K562 (cell line): ENCODE results near the gene SNRNP70. TPM values are rescaled to one million over a fixed set of nuclear protein-coding genes. Genes with fewer than 3 reads are reported as not detected.

Source experiments
- E2F6 ChIP-seq, 2 experiments: IDR thresholded peaks; 2 replicates each; pipeline ENCODE4 v1.6.1; 2011; ENCODE audit warnings: borderline replicate concordance in 1 of 2, control low read depth in 1 of 2, low read depth in 1 of 2, low read length in 1 of 2, mild to moderate bottlenecking in 1 of 2, mixed read lengths in 1 of 2, moderate library complexity in 1 of 2; ENCODE audit not compliant: insufficient read depth in 1 of 2, insufficient read length in 1 of 2, poor library complexity in 1 of 2, severe bottlenecking in 1 of 2; ENCODE audit errors: extremely low read depth in 1 of 2
- ESRRA ChIP-seq: fragments of 450-650 bp; IDR thresholded peaks from 2 replicates; pipeline ENCODE4 v1.6.1; 2014; ENCODE audit warnings: low read depth, mild to moderate bottlenecking, moderate library complexity, borderline replicate concordance
- ETV6 ChIP-seq, 3 experiments: fragments of 150-350 bp in 1 of 3; sonication (generic) in 1 of 3; formaldehyde crosslinking in 1 of 3; IDR thresholded peaks; 2 replicates each; pipeline versions ENCODE4 v1.6.1 to v1.8.0; 2014 to 2022; ENCODE audit warnings: borderline replicate concordance in 2 of 3, low read depth in 2 of 3, antibody characterized with exemption in 1 of 3, low read length in 1 of 3, mild to moderate bottlenecking in 1 of 3, missing genetic modification reagents in 1 of 3
- KAT2B ChIP-seq: IDR thresholded peaks from one replicate; pipeline ENCODE4 v1.6.1; 2012; ENCODE audit warnings: low read depth, mild to moderate bottlenecking, control low read depth, inconsistent platforms, low read length, moderate library complexity
- KDM5B ChIP-seq: fragments of 200-600 bp; sonication (generic); IDR thresholded peaks from 2 replicates; pipeline ENCODE4 v1.6.1; 2012; ENCODE audit warnings: low read depth, mild to moderate bottlenecking, moderate library complexity, low read length, control low read depth, inconsistent platforms; ENCODE audit not compliant: insufficient replicate concordance
- MAFG ChIP-seq: fragments of 450-650 bp; conservative IDR thresholded peaks from 2 replicates; pipeline ENCODE4 v1.6.1; 2016; ENCODE audit warnings: missing genetic modification characterization, missing compliant biosample characterization
- SOX6 ChIP-seq: fragments of 450-650 bp; IDR thresholded peaks from 2 replicates; pipeline ENCODE4 v1.6.1; 2014; ENCODE audit warnings: mild to moderate bottlenecking
- XRCC3 ChIP-seq: fragments of 450-650 bp; IDR thresholded peaks from 2 replicates; pipeline ENCODE4 v1.6.1; 2017; ENCODE audit warnings: mild to moderate bottlenecking, moderate library complexity
- YY1 ChIP-seq, 3 experiments: IDR thresholded peaks; 2 replicates each; pipeline ENCODE4 v1.6.1; 2011; ENCODE audit warnings: low read length in 2 of 3, mild to moderate bottlenecking in 2 of 3, moderate library complexity in 2 of 3, borderline replicate concordance in 1 of 3, control low read depth in 1 of 3, low read depth in 1 of 3; ENCODE audit not compliant: insufficient read depth in 3 of 3, insufficient replicate concordance in 2 of 3, control insufficient read depth in 1 of 3, insufficient read length in 1 of 3; ENCODE audit errors: extremely low read depth in 1 of 3
- ZBTB11 ChIP-seq, 3 experiments: fragments of 200-800 bp in 1 of 3; fragments of 250-450 bp in 1 of 3; fragments of 450-650 bp in 1 of 3; sonication (Bioruptor Pico) in 1 of 3; sonication (Bioruptor generic) in 1 of 3; formaldehyde crosslinking in 1 of 3; IDR thresholded peaks; 2 replicates each; pipeline versions ENCODE4 v1.6.1 to v1.8.0; 2016 to 2022; ENCODE audit warnings: mild to moderate bottlenecking in 2 of 3, missing genetic modification characterization in 2 of 3, missing compliant biosample characterization in 1 of 3, moderate library complexity in 1 of 3
- ZNF212 ChIP-seq: fragments of 450-650 bp; formaldehyde crosslinking; IDR thresholded peaks from 2 replicates; pipeline ENCODE4 v1.4.0; 2020; ENCODE audit warnings: mild to moderate bottlenecking
- ZNF449 ChIP-seq: fragments of 250-450 bp; sonication (Bioruptor Pico); IDR thresholded peaks from 2 replicates; pipeline ENCODE4 v1.8.0; 2022; ENCODE audit warnings: moderate library complexity, mild to moderate bottlenecking, inconsistent platforms
- polyA plus RNA-seq, 8 experiments: library from polyadenylated mRNA; depleted of rRNA in 4 of 8; stranded (reverse) in 5 of 8; unstranded in 3 of 8; fragments of >200 nt; fragmentation: Nextera tagmentation in 2 of 8; fragmentation: Illumina TruSeq in 1 of 8; extraction: Ambion mirVana in 2 of 8; extraction: Trizol in 1 of 8; gene quantifications; 2 replicates each; pipeline versions ENCODE4 v1.2.1 to v1.2.3, GENCODE V29; 2011 to 2014; ENCODE audit warnings: inconsistent platforms in 1 of 8, missing spikeins in 1 of 8
- total RNA-seq, 7 experiments: library from RNA; depleted of rRNA in 6 of 7; stranded (reverse); fragments of >200 nt in 6 of 7; fragmentation: Illumina TruSeq in 2 of 7; extraction: Trizol in 2 of 7; gene quantifications; 2 replicates each; pipeline versions ENCODE4 v1.2.1 to v1.2.3, GENCODE V29; 2011 to 2021; ENCODE audit warnings: low replicate concordance in 1 of 7

The SNRNP70 gene
- total and polyA plus RNA-seq, 9 of the 15 experiments (the other 6 are each of a cell fraction or from before 2014, with no cell fraction given): 2.8 to 496 (median 136) TPM

- no peak for TF ChIP-seq KAT2B
- TF ChIP-seq ZNF449 (CRISPR knock-in tag): no peak
- TF ChIP-seq E2F6 (IDR thresholded peaks at IDR 0.05; ENCODE audit: borderline replicate concordance in 1 of 2, extremely low read depth in 1 of 2, insufficient read depth in 1 of 2, insufficient read length in 1 of 2, low read depth in 1 of 2, low read length in 1 of 2, poor library complexity in 1 of 2, severe bottlenecking in 1 of 2): peak in 1 of 2 experiments; percentile 41
- peak in 1 of 3 experiments; percentile 53; a peak in 1 of 6 replicates for TF ChIP-seq ZBTB11 (CRISPR knock-in tag; IDR thresholded peaks at IDR 0.05)
- TF ChIP-seq XRCC3: no peak
- TF ChIP-seq ESRRA: peak; percentile 62; the same call in 1 of the 2 replicates
- TF ChIP-seq ETV6 (IDR thresholded peaks at IDR 0.05; ENCODE audit: borderline replicate concordance in 1 of 2, low read depth in 2 of 2, low read length in 1 of 2): no peak
- TF ChIP-seq ETV6 (CRISPR knock-in tag; IDR thresholded peaks at IDR 0.05; ENCODE audit: borderline replicate concordance): no peak
- peak; percentile 79 for TF ChIP-seq MAFG
- TF ChIP-seq KDM5B: peak; percentile 28
- no peak for TF ChIP-seq ZNF212 (CRISPR knock-in tag)
- peak in 2 of 3 experiments; percentile 10 to 20 for TF ChIP-seq YY1 (IDR thresholded peaks at IDR 0.05; ENCODE audit: borderline replicate concordance in 1 of 3, control insufficient read depth in 1 of 3, extremely low read depth in 1 of 3, insufficient read depth in 3 of 3, insufficient read length in 1 of 3, insufficient replicate concordance in 2 of 3, low read depth in 1 of 3, low read length in 2 of 3)
- TF ChIP-seq SOX6: no peak
Observed at GRCh38 chr19:49073514-49074378, 11.5 kb upstream of the SNRNP70 start (continued).
